Endothelial cell of umbilical vein (primary cell): Measurements from ENCODE around the gene URM1. TPM values are rescaled to one million over a fixed set of nuclear protein-coding genes. Genes with fewer than 3 reads are reported as not detected.

ENCODE experiments used
- BruUV-seq: library from RNA; stranded (reverse); fragments of 400-500 nt; replicated peaks from 2 replicates; lab custom pipeline; 2021; lab: Mats Ljungman, UMichigan
- CTCF ChIA-PET: fragments of 300-600, 350-600 bp; sonication (Branson Sonifier 250); formaldehyde crosslinking; loops from one replicate; lab custom pipeline; 2021; ENCODE audit warnings: antibody characterized with exemption, inconsistent platforms; lab: Charles Lee
- POLR2A ChIA-PET: fragments of 300-600, 350-600 bp; sonication (Branson Sonifier 250); formaldehyde crosslinking; loops from one replicate; lab custom pipeline; 2021; ENCODE audit warnings: antibody characterized with exemption, inconsistent platforms; lab: Charles Lee
- DNase-seq: peaks from one replicate; pipeline ENCODE4 v3.0.0-alpha.2; 2011; ENCODE audit warnings: low read depth, low spot score
- FAIRE-seq: peaks from 2 replicates; lab custom pipeline; 2011; peaks lifted over from hg19 to GRCh38; lab: Jason Lieb, UNC
- H2AFZ ChIP-seq: 2 replicates; pipeline ENCODE4 v1.6.0; 2012; ENCODE audit warnings: low read depth, low read length, control low read depth, inconsistent platforms
- H3K27ac ChIP-seq: 2 replicates; pipeline ENCODE4 v1.5.1; 2011; ENCODE audit warnings: low read depth, mild to moderate bottlenecking, control low read depth, low read length, moderate library complexity; ENCODE audit not compliant: insufficient read depth
- H3K27me3 ChIP-seq, 2 experiments: 2 replicates each; pipeline versions ENCODE4 v1.6.0 to v1.6.1; 2011; ENCODE audit warnings: low read length in 2 of 2, mixed read lengths in 1 of 2; ENCODE audit not compliant: control insufficient read depth in 2 of 2, insufficient read depth in 2 of 2
- H3K36me3 ChIP-seq, 2 experiments: 2 replicates in 1 of 2; 3 replicates in 1 of 2; pipeline ENCODE4 v1.5.1; 2011; ENCODE audit warnings: low read length in 2 of 2, mild to moderate bottlenecking in 1 of 2, moderate library complexity in 1 of 2; ENCODE audit not compliant: control insufficient read depth in 2 of 2, insufficient read depth in 2 of 2; ENCODE audit errors: extremely low read depth in 1 of 2
- H3K4me1 ChIP-seq: 3 replicates; pipeline ENCODE4 v1.5.1; 2011; ENCODE audit warnings: mild to moderate bottlenecking, low read length; ENCODE audit not compliant: control insufficient read depth, insufficient read depth; ENCODE audit errors: extremely low read depth
- H3K4me2 ChIP-seq: 2 replicates; pipeline ENCODE4 v1.6.1; 2011; ENCODE audit warnings: low read length, control low read depth, mixed read lengths; ENCODE audit not compliant: insufficient read depth
- H3K4me3 ChIP-seq, 3 experiments: fragments of 200-600 bp in 1 of 3; sonication (generic), shearing (Covaris generic) in 1 of 3; replicated peaks in 1 of 3; 2 replicates each; pipeline ENCODE4 v1.5.1; 2011 to 2016; ENCODE audit warnings: control low read depth in 3 of 3, low read length in 3 of 3, mild to moderate bottlenecking in 2 of 3, inconsistent platforms in 1 of 3, low read depth in 1 of 3, moderate library complexity in 1 of 3; ENCODE audit not compliant: insufficient read depth in 1 of 3
- H3K79me2 ChIP-seq: 2 replicates; pipeline ENCODE4 v1.6.0; 2012; ENCODE audit warnings: low read length, inconsistent platforms; ENCODE audit not compliant: control insufficient read depth, insufficient read depth
- H3K9ac ChIP-seq: replicated peaks from 2 replicates; pipeline ENCODE3; 2011; ENCODE audit warnings: low read length, control low read depth; ENCODE audit not compliant: insufficient read depth; ENCODE audit errors: extremely low read depth
- H3K9me1 ChIP-seq: replicated peaks from 3 replicates; pipeline ENCODE4 v1.6.0; 2011; ENCODE audit warnings: mild to moderate bottlenecking, low read length; ENCODE audit not compliant: control insufficient read depth, insufficient read depth; ENCODE audit errors: extremely low read depth
- H3K9me3 ChIP-seq: replicated peaks from 2 replicates; pipeline ENCODE4 v1.5.1; 2012; ENCODE audit warnings: low read length, inconsistent platforms; ENCODE audit not compliant: control insufficient read depth, insufficient read depth
- H4K20me1 ChIP-seq: replicated peaks from 2 replicates; pipeline ENCODE3; 2011; ENCODE audit warnings: mild to moderate bottlenecking, low read length; ENCODE audit not compliant: control insufficient read depth, insufficient read depth; ENCODE audit errors: extremely low read depth
- CTCF ChIP-seq, 2 donors: IDR thresholded peaks; 1 replicate in 1 of 2; 2 replicates in 1 of 2; pipeline ENCODE4 v1.5.1; 2011; ENCODE audit warnings: low read length in 2 of 2, mild to moderate bottlenecking in 2 of 2, moderate library complexity in 2 of 2, control low read depth in 1 of 2, inconsistent platforms in 1 of 2, low read depth in 1 of 2; ENCODE audit not compliant: insufficient read depth in 1 of 2; ENCODE audit errors: extremely low read depth in 1 of 2
- EZH2 ChIP-seq: IDR thresholded peaks from 2 replicates; pipeline ENCODE4 v1.6.1; 2012; ENCODE audit warnings: borderline replicate concordance, low read depth, mild to moderate bottlenecking, moderate library complexity, low read length, inconsistent platforms; ENCODE audit not compliant: severe bottlenecking
- FOS ChIP-seq: IDR thresholded peaks from 2 replicates; pipeline ENCODE4 v1.6.1; 2011; ENCODE audit warnings: mild to moderate bottlenecking, low read length, moderate library complexity, borderline replicate concordance; ENCODE audit not compliant: insufficient read depth
- GATA2 ChIP-seq: IDR thresholded peaks from 2 replicates; pipeline ENCODE4 v1.7.0; 2011; ENCODE audit warnings: low read depth, mild to moderate bottlenecking, moderate library complexity, mixed read lengths, low read length; ENCODE audit not compliant: insufficient read length, insufficient read depth
- JUN ChIP-seq: IDR thresholded peaks from 2 replicates; pipeline ENCODE4 v1.6.1; 2011; ENCODE audit warnings: borderline replicate concordance, low read depth; ENCODE audit not compliant: insufficient read length, insufficient read depth
- MAX ChIP-seq: IDR thresholded peaks from 2 replicates; pipeline ENCODE4 v1.6.1; 2011; ENCODE audit not compliant: insufficient read depth, insufficient read length
- MYC ChIP-seq: IDR thresholded peaks from one replicate; pipeline ENCODE4 v1.6.1; 2011; ENCODE audit warnings: mild to moderate bottlenecking, low read depth, low read length
- POLR2A ChIP-seq: IDR thresholded peaks from 2 replicates; pipeline ENCODE4 v1.6.1; 2012; ENCODE audit warnings: low read depth, mild to moderate bottlenecking, control low read depth, low read length
- POLR2AphosphoS5 ChIP-seq: IDR thresholded peaks from 2 replicates; pipeline ENCODE4 v1.6.1; 2012; ENCODE audit warnings: low read depth, mild to moderate bottlenecking, control low read depth, low read length, moderate library complexity; ENCODE audit not compliant: insufficient read depth
- dilution Hi-C: fragments of 300-500 bp; cut with MboI; formaldehyde crosslinking; loops from one replicate; pipeline ENCODE4 v1.15.0; 2019; ENCODE audit warnings: low sequenced_read_pairs; ENCODE audit not compliant: extremely low pct_ligation_motif_present
- intact Hi-C: fragments of 100-400 bp; cut with micrococcal nuclease; formaldehyde crosslinking; loops from one replicate; pipeline ENCODE4 v1.10.0; 2022
- polyA plus RNA-seq, 4 experiments: library from polyadenylated mRNA; depleted of rRNA in 3 of 4; stranded (reverse) in 3 of 4; unstranded in 1 of 4; fragments of >200 nt; gene quantifications; 2 replicates each; pipeline versions ENCODE4 v1.2.1 to v1.2.3, GENCODE V29; 2011 to 2012; ENCODE audit warnings: missing spikeins in 1 of 4
- total RNA-seq: library from RNA; stranded (reverse); gene quantifications from 2 replicates; pipeline ENCODE4 v1.2.3, GENCODE V29; 2021

Gene URM1
- total and polyA plus RNA-seq, 2 donors (not counting 3 experiments of a cell fraction or from before 2014, with no cell fraction given), result 86.5 to 100 TPM

GRCh38 chr9:128369024-128369706, 2.0 kb upstream of the URM1 start:
- DNase-seq, result no peak
- intact Hi-C loops (no loop called here), dilution Hi-C loops (no loop called here)
- Histone ChIP-seq H3K27ac (no peak overlapping the region), H2AFZ (no peak overlapping the region), H3K9me1 (no peaks in the 10 kb centered on the region), H4K20me1 (no peaks in the 10 kb centered on the region), H3K9me3 (no peaks in the 10 kb centered on the region), H3K36me3 (no peaks in the 10 kb centered on the region), H3K4me2 (no peak overlapping the region), H3K9ac (no peak overlapping the region), H3K79me2 (peaks cover 28% of the 10 kb centered on the region), H3K4me1 (peaks cover 23% of the 10 kb centered on the region), H3K27me3 (no peaks in the 10 kb centered on the region), H3K4me3 (no peak overlapping the region)
- ChIA-PET CTCF (interaction anchor here (0.9 to 1.1 kb wide), 2 partner anchors 28 to 51 kb away, joined by 3 read pairs; no protein-coding TSS in a partner anchor), POLR2A (no interaction called here)
- no peak for FAIRE-seq
- no TSS peak for BruUV-seq
- no peak for TF ChIP-seq CTCF (IDR thresholded peaks at IDR 0.05; ENCODE audit: extremely low read depth in 1 of 2, insufficient read depth in 1 of 2, low read depth in 1 of 2, low read length in 2 of 2)
- no peak for TF ChIP-seq EZH2
- no peak for TF ChIP-seq MAX
- no peak for TF ChIP-seq FOS
- TF ChIP-seq POLR2AphosphoS5, result no peak
- no peak for TF ChIP-seq POLR2A
- no peak for TF ChIP-seq GATA2
- no peak for TF ChIP-seq JUN
- TF ChIP-seq MYC, result no peak
